22Rv1 (cell line): ENCODE data around the gene VSIG8.

Experiments used
- ZFX ChIP-seq: fragments of 450-650 bp; IDR thresholded peaks from 2 replicates; pipeline ENCODE4 v1.6.1; 2017; ENCODE audit warnings: antibody characterized with exemption, borderline replicate concordance
- TF ChIP-seq, protein P1 (sequence below): fragments of 450-650 bp; IDR thresholded peaks from 2 replicates; pipeline ENCODE4 v1.5.1; 2017; ENCODE audit warnings: mild to moderate bottlenecking

DNA sequence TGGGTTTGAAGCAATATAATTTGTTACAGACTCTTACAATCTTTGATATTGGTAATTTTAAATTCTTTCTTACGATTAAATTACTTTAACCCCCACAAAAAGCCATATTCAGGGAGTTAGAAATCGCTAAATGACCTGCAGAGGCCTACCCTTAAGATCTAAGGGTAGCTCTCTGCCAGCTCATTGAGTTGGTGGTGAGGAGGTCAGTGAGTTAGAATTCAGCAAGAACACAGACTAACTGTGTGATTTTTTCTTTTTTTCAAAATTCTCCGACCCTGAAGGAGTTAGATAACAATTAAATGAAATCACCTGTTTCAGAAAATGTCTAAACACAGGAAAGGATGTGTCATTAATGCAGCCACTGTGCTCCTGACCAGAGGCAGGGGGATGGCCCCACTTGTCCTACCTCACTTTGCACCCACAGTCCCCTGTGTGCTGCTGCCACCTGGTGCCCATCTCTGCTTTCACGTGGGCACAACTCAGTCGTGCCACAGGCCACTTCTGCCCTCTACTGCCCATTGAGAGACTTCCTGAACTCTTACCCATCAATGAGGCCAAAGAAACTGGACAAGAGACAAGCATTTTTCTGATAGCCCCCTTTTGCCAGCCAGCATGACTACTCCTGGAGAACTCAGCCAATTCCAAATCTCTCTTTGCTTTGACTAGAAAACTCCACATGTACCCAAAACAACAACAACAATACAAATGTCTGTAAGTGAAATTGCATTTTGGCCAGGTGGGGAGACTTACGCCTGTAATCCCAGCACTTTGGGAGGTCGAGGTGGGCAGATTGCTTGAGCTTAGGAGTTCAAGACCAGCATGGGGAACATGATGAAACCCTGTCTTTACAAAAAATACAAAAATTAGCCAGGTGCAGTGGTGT is 29.1 kb upstream of the VSIG8 start:
- TF ChIP-seq, protein P1, sequence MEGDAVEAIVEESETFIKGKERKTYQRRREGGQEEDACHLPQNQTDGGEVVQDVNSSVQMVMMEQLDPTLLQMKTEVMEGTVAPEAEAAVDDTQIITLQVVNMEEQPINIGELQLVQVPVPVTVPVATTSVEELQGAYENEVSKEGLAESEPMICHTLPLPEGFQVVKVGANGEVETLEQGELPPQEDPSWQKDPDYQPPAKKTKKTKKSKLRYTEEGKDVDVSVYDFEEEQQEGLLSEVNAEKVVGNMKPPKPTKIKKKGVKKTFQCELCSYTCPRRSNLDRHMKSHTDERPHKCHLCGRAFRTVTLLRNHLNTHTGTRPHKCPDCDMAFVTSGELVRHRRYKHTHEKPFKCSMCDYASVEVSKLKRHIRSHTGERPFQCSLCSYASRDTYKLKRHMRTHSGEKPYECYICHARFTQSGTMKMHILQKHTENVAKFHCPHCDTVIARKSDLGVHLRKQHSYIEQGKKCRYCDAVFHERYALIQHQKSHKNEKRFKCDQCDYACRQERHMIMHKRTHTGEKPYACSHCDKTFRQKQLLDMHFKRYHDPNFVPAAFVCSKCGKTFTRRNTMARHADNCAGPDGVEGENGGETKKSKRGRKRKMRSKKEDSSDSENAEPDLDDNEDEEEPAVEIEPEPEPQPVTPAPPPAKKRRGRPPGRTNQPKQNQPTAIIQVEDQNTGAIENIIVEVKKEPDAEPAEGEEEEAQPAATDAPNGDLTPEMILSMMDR, result peak; percentile 100
- TF ChIP-seq ZFX, result no peak
